ENCODE data around the gene DCXR.

GRCh38 chr17:82079001-82079677 lies 41.6 kb upstream of the DCXR start:
- TF ChIP-seq CTCF (IDR thresholded peaks at IDR 0.05) (no peak), POLR2A (IDR thresholded peaks at IDR 0.05) (no peak), POLR2AphosphoS5 (IDR thresholded peaks at IDR 0.05) (no peak), EP300 (IDR thresholded peaks at IDR 0.05) (no peak)

Measured in sigmoid colon (tissue), 4 donors.